Keratinocyte (primary cell): ENCODE results near the gene ITGAV. TPM values are rescaled to one million over a fixed set of nuclear protein-coding genes. Genes with fewer than 3 reads are reported as not detected.
A peak's percentile ranks its signal among the peaks of the same experiment; 100 is the strongest.

Experiments
- DNase-seq: peaks from one replicate; pipeline ENCODE4 v3.0.0-alpha.2; 2011; ENCODE audit warnings: low read depth, missing footprints, low spot score
- FAIRE-seq: peaks from 2 replicates; lab custom pipeline; 2011; peaks lifted over from hg19 to GRCh38; lab: Jason Lieb, UNC
- H2AFZ ChIP-seq: 2 replicates; pipeline ENCODE4 v1.6.0; 2012; ENCODE audit warnings: low read length, control low read depth, inconsistent platforms; ENCODE audit not compliant: control insufficient read depth
- H3K27ac ChIP-seq: 2 replicates; pipeline ENCODE4 v1.5.1; 2011; ENCODE audit warnings: low read length; ENCODE audit not compliant: control insufficient read depth, insufficient read depth
- H3K27me3 ChIP-seq: 3 replicates; pipeline ENCODE4 v1.6.0; 2011; ENCODE audit warnings: low read length; ENCODE audit not compliant: control insufficient read depth, insufficient read depth; ENCODE audit errors: extremely low read depth
- H3K36me3 ChIP-seq, 2 experiments: 2 replicates in 1 of 2; 3 replicates in 1 of 2; pipeline ENCODE4 v1.5.1; 2011; ENCODE audit warnings: low read length in 2 of 2, mild to moderate bottlenecking in 1 of 2; ENCODE audit not compliant: control insufficient read depth in 2 of 2, insufficient read depth in 2 of 2; ENCODE audit errors: extremely low read depth in 1 of 2
- H3K4me1 ChIP-seq: 3 replicates; pipeline ENCODE4 v1.5.1; 2011; ENCODE audit warnings: low read length; ENCODE audit not compliant: control insufficient read depth, insufficient read depth; ENCODE audit errors: extremely low read depth
- H3K4me2 ChIP-seq: 3 replicates; pipeline ENCODE4 v1.6.0; 2011; ENCODE audit warnings: low read depth, low read length; ENCODE audit not compliant: control insufficient read depth, insufficient read depth; ENCODE audit errors: extremely low read depth
- H3K4me3 ChIP-seq, 3 experiments: fragments of 200-600 bp in 1 of 3; sonication (generic) in 1 of 3; 2 replicates in 2 of 3; 3 replicates in 1 of 3; pipeline ENCODE4 v1.5.1; 2011 to 2016; ENCODE audit warnings: low read length in 3 of 3, mild to moderate bottlenecking in 3 of 3, control low read depth in 2 of 3, inconsistent platforms in 1 of 3, low read depth in 1 of 3, mixed read lengths in 1 of 3, mixed run types in 1 of 3, moderate library complexity in 1 of 3; ENCODE audit not compliant: control insufficient read depth in 2 of 3, insufficient read depth in 2 of 3; ENCODE audit errors: extremely low read depth in 1 of 3
- H3K79me2 ChIP-seq: 2 replicates; pipeline ENCODE4 v1.6.0; 2012; ENCODE audit warnings: low read length; ENCODE audit not compliant: control insufficient read depth, insufficient read depth
- H3K9ac ChIP-seq: 3 replicates; pipeline ENCODE4 v1.6.0; 2011; ENCODE audit warnings: low read length; ENCODE audit not compliant: control insufficient read depth, insufficient read depth; ENCODE audit errors: extremely low read depth
- H3K9me1 ChIP-seq: 3 replicates; pipeline ENCODE4 v1.6.0; 2011; ENCODE audit warnings: low read length; ENCODE audit not compliant: control insufficient read depth, insufficient read depth; ENCODE audit errors: extremely low read depth
- H3K9me3 ChIP-seq: 2 replicates; pipeline ENCODE4 v1.5.1; 2012; ENCODE audit warnings: low read depth, low read length; ENCODE audit not compliant: control insufficient read depth
- H4K20me1 ChIP-seq: 3 replicates; pipeline ENCODE4 v1.6.0; 2011; ENCODE audit warnings: low read length; ENCODE audit not compliant: control insufficient read depth, insufficient read depth; ENCODE audit errors: extremely low read depth
- EZH2 ChIP-seq: IDR thresholded peaks from one replicate; pipeline ENCODE4 v1.6.1; 2012; ENCODE audit warnings: inconsistent platforms, mild to moderate bottlenecking, low read length, moderate library complexity
- dilution Hi-C: fragments of 300-500 bp; cut with MboI; formaldehyde crosslinking; loops from one replicate; pipeline ENCODE4 v1.7.0; 2020; ENCODE audit warnings: low sequenced_read_pairs; ENCODE audit not compliant: extremely low pct_ligation_motif_present
- polyA plus RNA-seq, 5 experiments: library from polyadenylated mRNA; depleted of rRNA in 3 of 5; stranded (reverse) in 3 of 5; stranded (forward) in 1 of 5; unstranded in 1 of 5; fragments of >200 nt; gene quantifications; 1 replicate in 1 of 5; 2 replicates in 3 of 5; 3 replicates in 1 of 5; pipeline versions ENCODE4 v1.2.1 to v1.2.3, GENCODE V29; 2011 to 2012; ENCODE audit warnings: missing spikeins in 2 of 5, low read depth in 1 of 5, low replicate concordance in 1 of 5
- TF ChIP-seq, protein P1 (sequence below), 3 experiments: IDR thresholded peaks in 1 of 3; conservative IDR thresholded peaks in 1 of 3; optimal IDR thresholded peaks in 1 of 3; 2 replicates in 2 of 3; 3 replicates in 1 of 3; pipeline versions ENCODE3 to v1.5.1; 2011; ENCODE audit warnings: low read length in 3 of 3, mild to moderate bottlenecking in 3 of 3, moderate library complexity in 2 of 3, control low read depth in 1 of 3, inconsistent platforms in 1 of 3; ENCODE audit not compliant: insufficient read depth in 2 of 3; ENCODE audit errors: extremely low read depth in 1 of 3

ITGAV gene
- polyA plus RNA-seq, 1 donor (not counting 4 experiments of a cell fraction or from before 2014, with no cell fraction given) = 63.7 TPM

DNA sequence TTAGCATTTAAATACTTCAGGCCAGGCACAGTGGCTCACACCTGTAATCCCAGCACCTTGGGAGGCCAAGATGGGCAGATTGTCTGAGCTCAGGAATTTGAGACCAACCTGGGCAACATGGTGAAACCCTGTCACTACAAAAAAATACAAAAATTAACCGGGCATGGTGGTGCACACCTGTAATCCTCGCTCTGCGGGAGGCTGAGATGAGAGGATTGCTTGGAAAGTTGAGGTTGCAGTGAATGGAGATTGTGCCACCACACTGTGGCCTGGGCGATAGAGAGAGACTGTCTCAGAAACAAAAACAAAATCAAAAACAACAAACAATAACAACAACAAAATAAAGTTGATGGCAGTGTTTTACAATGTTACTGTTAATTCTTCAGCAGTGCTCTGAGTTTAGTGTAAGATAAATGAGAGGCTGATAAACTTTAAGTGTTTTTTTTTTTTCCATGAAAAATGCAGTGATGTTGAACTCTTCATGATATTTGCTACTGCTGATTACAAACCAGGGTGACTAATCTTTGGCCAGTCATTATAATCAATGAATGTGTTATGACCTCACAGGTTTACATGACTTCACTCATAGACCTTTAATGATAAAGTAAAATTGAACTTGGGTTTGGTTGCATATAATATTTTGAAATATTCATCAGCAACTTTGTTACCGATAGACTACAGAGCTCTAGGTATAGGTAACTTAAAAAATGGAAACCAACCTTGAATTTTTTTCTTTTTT is 2.5 kb downstream of the ITGAV start:
- H4K20me1 ChIP-seq = peaks cover 2% of the 10 kb centered on the region
- FAIRE-seq (no peak), DNase-seq (no peak)
- H3K4me1 ChIP-seq = peaks cover 36% of the 10 kb centered on the region
- H3K4me2 ChIP-seq = peak overlapping the region; percentile 100
- H3K9me3 ChIP-seq = no peaks in the 10 kb centered on the region
- TF ChIP-seq EZH2 = no peak
- TF ChIP-seq, protein P1, sequence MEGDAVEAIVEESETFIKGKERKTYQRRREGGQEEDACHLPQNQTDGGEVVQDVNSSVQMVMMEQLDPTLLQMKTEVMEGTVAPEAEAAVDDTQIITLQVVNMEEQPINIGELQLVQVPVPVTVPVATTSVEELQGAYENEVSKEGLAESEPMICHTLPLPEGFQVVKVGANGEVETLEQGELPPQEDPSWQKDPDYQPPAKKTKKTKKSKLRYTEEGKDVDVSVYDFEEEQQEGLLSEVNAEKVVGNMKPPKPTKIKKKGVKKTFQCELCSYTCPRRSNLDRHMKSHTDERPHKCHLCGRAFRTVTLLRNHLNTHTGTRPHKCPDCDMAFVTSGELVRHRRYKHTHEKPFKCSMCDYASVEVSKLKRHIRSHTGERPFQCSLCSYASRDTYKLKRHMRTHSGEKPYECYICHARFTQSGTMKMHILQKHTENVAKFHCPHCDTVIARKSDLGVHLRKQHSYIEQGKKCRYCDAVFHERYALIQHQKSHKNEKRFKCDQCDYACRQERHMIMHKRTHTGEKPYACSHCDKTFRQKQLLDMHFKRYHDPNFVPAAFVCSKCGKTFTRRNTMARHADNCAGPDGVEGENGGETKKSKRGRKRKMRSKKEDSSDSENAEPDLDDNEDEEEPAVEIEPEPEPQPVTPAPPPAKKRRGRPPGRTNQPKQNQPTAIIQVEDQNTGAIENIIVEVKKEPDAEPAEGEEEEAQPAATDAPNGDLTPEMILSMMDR (optimal IDR thresholded peaks at IDR 0.05 in 1 of 3, IDR thresholded peaks at IDR 0.05 in 1 of 3, conservative IDR thresholded peaks at IDR 0.05 in 1 of 3; ENCODE audit: extremely low read depth in 1 of 3, insufficient read depth in 2 of 3, low read length in 3 of 3) = no peak
- no peak overlapping the region for H3K9ac ChIP-seq
- H3K27ac ChIP-seq = peak overlapping the region; percentile 96
- dilution Hi-C loops = no loop called here
- H2AFZ ChIP-seq = no peak overlapping the region
- peaks cover 58% of the 10 kb centered on the region for H3K79me2 ChIP-seq
- H3K27me3 ChIP-seq = no peaks in the 10 kb centered on the region
- peak overlapping the region in 2 of 3 experiments; percentile 97 to 99 for H3K4me3 ChIP-seq
- no peaks in the 10 kb centered on the region for H3K9me1 ChIP-seq
- H3K36me3 ChIP-seq = no peaks in the 10 kb centered on the region

DNA sequence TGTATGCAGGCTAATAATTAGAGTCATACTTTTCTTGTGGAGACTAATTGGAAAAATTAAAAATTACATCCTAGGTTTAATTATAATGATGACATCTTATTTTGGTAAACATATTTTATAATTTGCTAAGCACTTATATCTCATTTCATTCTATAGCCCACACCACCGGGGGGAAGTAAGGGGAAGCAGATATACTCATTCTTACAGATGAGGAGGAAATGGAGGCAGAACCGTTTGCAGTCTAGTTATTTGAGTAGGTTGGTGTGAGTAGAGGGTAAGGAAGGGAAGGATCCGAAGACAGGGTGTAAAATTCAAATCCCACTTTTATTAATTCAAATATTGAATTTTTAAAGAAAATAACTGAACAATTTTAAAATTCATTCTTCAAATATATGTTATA is 3.7 kb downstream of the ITGAV start:
- Histone ChIP-seq H2AFZ (no peak overlapping the region), H3K4me1 (peaks cover 44% of the 10 kb centered on the region), H3K9me1 (no peaks in the 10 kb centered on the region), H4K20me1 (peaks cover 2% of the 10 kb centered on the region), H3K4me3 (no peak overlapping the region), H3K27ac (no peak overlapping the region), H3K79me2 (peaks cover 66% of the 10 kb centered on the region), H3K36me3 (no peaks in the 10 kb centered on the region), H3K9ac (no peak overlapping the region), H3K27me3 (no peaks in the 10 kb centered on the region), H3K9me3 (no peaks in the 10 kb centered on the region), H3K4me2 (no peak overlapping the region)
- DNase-seq (no peak), FAIRE-seq (no peak)
- dilution Hi-C loops = no loop called here
- no peak for TF ChIP-seq EZH2
- TF ChIP-seq, protein P1 (optimal IDR thresholded peaks at IDR 0.05 in 1 of 3, IDR thresholded peaks at IDR 0.05 in 1 of 3, conservative IDR thresholded peaks at IDR 0.05 in 1 of 3; ENCODE audit: extremely low read depth in 1 of 3, insufficient read depth in 2 of 3, low read length in 3 of 3) = no peak
